HL-60 (cell line): ENCODE measurements around the gene TLE2.

ENCODE experiments used
- DNase-seq, 2 experiments: peaks; one replicate each; pipeline ENCODE4 v3.0.0-alpha.2; 2010 to 2020; ENCODE audit warnings: low read depth in 1 of 2, low spot score in 1 of 2
- H3K27ac ChIP-seq: fragments of 250-450 bp; sonication (Bioruptor Pico); replicated peaks from 2 replicates; pipeline ENCODE4 v1.5.1; 2020; ENCODE audit warnings: mild to moderate bottlenecking, moderate library complexity
- H3K27me3 ChIP-seq: fragments of 250-450 bp; sonication (Bioruptor Pico); 2 replicates; pipeline ENCODE4 v1.5.1; 2021; ENCODE audit warnings: mild to moderate bottlenecking, moderate library complexity; ENCODE audit not compliant: insufficient read depth, poor library complexity, severe bottlenecking
- H3K4me3 ChIP-seq: replicated peaks from 2 replicates; pipeline ENCODE4 v1.5.1; 2011; ENCODE audit warnings: mild to moderate bottlenecking, control low read depth, low read length; ENCODE audit not compliant: insufficient read depth
- GABPA ChIP-seq: IDR thresholded peaks from 2 replicates; pipeline ENCODE4 v1.6.1; 2012; ENCODE audit warnings: low read depth
- POLR2AphosphoS5 ChIP-seq: IDR thresholded peaks from 2 replicates; pipeline ENCODE4 v1.6.1; 2012; ENCODE audit warnings: low read depth
- SPI1 ChIP-seq: IDR thresholded peaks from 2 replicates; pipeline ENCODE4 v1.6.1; 2012; ENCODE audit warnings: low read depth, mild to moderate bottlenecking, borderline replicate concordance
- TF ChIP-seq, protein P1 (sequence below): IDR thresholded peaks from 2 replicates; pipeline ENCODE4 v1.6.1; 2012; ENCODE audit warnings: low read depth; ENCODE audit not compliant: insufficient replicate concordance
- TF ChIP-seq, protein P2 (sequence below): IDR thresholded peaks from one replicate; pipeline ENCODE4 v1.5.1; 2011; ENCODE audit warnings: low read length, control low read depth, inconsistent platforms; ENCODE audit not compliant: insufficient read depth

Gene TLE2

DNA sequence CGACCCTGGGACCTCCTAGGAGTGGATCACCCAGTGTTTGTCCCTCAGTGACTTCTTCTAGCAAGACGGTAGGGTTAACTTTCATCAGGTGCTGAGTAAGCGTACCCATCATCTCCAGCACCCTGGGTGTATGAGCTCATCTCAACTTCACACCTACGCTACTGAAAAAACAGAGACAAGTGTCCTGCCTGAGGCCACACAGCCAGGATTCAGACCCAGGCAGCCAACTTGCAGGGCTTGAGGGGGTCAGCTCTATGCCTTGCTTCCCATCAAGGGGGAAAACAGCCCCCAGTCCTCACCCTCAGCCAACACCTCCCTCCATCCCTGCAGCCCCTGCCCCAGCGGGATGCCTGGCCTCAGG, 4.6 kb downstream of the TLE2 start:
- H3K27ac ChIP-seq = no peak overlapping the region
- H3K27me3 ChIP-seq = peaks cover 44% of the 10 kb centered on the region
- no peak for TF ChIP-seq GABPA
- TF ChIP-seq SPI1 = no peak
- TF ChIP-seq, protein P1, sequence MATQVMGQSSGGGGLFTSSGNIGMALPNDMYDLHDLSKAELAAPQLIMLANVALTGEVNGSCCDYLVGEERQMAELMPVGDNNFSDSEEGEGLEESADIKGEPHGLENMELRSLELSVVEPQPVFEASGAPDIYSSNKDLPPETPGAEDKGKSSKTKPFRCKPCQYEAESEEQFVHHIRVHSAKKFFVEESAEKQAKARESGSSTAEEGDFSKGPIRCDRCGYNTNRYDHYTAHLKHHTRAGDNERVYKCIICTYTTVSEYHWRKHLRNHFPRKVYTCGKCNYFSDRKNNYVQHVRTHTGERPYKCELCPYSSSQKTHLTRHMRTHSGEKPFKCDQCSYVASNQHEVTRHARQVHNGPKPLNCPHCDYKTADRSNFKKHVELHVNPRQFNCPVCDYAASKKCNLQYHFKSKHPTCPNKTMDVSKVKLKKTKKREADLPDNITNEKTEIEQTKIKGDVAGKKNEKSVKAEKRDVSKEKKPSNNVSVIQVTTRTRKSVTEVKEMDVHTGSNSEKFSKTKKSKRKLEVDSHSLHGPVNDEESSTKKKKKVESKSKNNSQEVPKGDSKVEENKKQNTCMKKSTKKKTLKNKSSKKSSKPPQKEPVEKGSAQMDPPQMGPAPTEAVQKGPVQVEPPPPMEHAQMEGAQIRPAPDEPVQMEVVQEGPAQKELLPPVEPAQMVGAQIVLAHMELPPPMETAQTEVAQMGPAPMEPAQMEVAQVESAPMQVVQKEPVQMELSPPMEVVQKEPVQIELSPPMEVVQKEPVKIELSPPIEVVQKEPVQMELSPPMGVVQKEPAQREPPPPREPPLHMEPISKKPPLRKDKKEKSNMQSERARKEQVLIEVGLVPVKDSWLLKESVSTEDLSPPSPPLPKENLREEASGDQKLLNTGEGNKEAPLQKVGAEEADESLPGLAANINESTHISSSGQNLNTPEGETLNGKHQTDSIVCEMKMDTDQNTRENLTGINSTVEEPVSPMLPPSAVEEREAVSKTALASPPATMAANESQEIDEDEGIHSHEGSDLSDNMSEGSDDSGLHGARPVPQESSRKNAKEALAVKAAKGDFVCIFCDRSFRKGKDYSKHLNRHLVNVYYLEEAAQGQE = no peak
- no peak for TF ChIP-seq POLR2AphosphoS5
- TF ChIP-seq, protein P2, sequence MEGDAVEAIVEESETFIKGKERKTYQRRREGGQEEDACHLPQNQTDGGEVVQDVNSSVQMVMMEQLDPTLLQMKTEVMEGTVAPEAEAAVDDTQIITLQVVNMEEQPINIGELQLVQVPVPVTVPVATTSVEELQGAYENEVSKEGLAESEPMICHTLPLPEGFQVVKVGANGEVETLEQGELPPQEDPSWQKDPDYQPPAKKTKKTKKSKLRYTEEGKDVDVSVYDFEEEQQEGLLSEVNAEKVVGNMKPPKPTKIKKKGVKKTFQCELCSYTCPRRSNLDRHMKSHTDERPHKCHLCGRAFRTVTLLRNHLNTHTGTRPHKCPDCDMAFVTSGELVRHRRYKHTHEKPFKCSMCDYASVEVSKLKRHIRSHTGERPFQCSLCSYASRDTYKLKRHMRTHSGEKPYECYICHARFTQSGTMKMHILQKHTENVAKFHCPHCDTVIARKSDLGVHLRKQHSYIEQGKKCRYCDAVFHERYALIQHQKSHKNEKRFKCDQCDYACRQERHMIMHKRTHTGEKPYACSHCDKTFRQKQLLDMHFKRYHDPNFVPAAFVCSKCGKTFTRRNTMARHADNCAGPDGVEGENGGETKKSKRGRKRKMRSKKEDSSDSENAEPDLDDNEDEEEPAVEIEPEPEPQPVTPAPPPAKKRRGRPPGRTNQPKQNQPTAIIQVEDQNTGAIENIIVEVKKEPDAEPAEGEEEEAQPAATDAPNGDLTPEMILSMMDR = no peak
- no peak overlapping the region for H3K4me3 ChIP-seq
- DNase-seq = no peak

DNA sequence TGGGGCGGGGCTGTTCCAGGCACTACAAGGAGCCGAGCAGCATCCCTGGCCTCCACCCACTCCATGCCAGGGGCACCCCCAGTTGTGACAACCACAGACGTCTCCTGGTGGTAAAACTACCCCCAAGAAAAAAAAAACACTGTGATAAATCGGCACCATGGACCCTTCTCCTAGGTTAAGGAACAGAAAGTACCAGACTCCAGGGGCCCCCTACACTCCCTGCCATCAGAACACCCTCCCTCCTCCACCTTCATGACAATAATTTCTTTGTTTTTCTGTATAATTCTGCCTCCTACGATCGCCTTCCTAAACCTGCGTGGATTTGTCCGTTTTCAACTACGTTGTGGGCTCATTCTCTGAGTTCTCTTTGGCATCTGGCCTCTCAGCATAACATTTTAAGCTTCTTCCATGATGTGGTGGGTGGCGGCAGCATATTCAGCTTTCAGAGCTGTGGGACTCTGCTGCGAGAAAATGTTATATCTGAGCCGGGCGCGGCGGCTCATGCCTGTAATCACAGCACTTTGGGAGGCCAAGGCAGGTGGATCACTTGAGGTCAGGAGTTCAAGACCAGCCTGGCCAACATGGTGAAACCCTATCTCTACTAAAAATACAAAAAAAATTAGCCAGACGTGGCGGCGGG, 8.6 kb downstream of the TLE2 start:
- H3K4me3 ChIP-seq = no peak overlapping the region

DNA sequence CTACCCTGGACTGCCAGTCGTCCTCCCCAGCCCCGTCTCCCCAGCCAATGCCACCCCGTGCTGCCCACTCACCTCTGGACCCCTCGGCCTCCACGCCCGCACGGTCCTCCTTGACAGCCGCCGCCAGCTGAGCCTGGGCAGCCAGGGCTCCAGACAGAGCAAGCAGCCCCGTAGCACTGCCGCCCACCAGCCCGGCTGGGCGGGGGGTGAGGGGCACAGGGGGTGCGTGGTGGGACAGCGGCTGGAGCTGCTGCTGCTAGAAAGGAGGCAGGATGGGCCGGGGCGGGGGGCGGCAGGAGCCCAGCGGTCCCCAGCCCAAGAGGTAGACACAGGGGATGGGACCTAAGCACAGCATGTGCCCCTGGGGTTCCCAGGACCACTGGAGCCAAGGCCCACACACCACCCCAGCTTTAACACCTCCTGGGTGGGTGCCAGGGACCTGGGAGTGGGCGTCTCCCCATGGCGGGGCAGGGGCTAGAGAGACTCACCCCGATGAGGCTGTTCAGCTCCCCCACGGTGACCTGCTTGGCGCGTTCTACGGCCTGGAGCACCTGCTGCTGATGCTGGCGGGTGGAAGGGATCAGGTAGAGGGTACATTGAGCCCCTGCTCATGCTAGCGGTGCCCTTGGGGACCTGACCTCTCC, 9.7 kb downstream of the TLE2 start:
- Histone ChIP-seq H3K27ac (no peak overlapping the region), H3K27me3 (peaks cover 4% of the 10 kb centered on the region), H3K4me3 (no peak overlapping the region)
- TF ChIP-seq, protein P1 = no peak
- TF ChIP-seq GABPA = no peak
- no peak for TF ChIP-seq SPI1
- TF ChIP-seq POLR2AphosphoS5 = no peak
- TF ChIP-seq, protein P2 = no peak
- DNase-seq = no peak

More for the DNA sequence above, 8.6 kb downstream of the TLE2 start:
- DNase-seq = no peak
- TF ChIP-seq GABPA (no peak), SPI1 (no peak), POLR2AphosphoS5 (no peak)
- TF ChIP-seq, protein P2 = no peak
- TF ChIP-seq, protein P1 = no peak
- no peak overlapping the region for H3K27ac ChIP-seq
- H3K27me3 ChIP-seq = peaks cover 15% of the 10 kb centered on the region
